Measurements from ENCODE around the gene FBXW8.

The FBXW8 gene

GRCh38 chr12:116955382-116956021 lies 44.8 kb downstream of the FBXW8 start:
- DNase-seq (ENCODE audit: low read depth, low spot score), result peak; percentile 14

GRCh38 chr12:116958402-116959197 lies 47.9 kb downstream of the FBXW8 start:
- DNase-seq (ENCODE audit: low read depth, low spot score), result peak; percentile 7

GRCh38 chr12:116959198-116959460 lies 48.4 kb downstream of the FBXW8 start:
- no peak for DNase-seq (ENCODE audit: low read depth, low spot score)

- peak; percentile 49 for DNase-seq (ENCODE audit: low read depth, low spot score)
These were observed 49.2 kb downstream of the FBXW8 start for GRCh38 chr12:116959845-116960514.

GRCh38 chr12:116962197-116962596 lies 51.4 kb downstream of the FBXW8 start:
- no peak for DNase-seq (ENCODE audit: low read depth, low spot score)

- DNase-seq (ENCODE audit: low read depth, low spot score), result no peak
These were observed 52.1 kb downstream of the FBXW8 start for GRCh38 chr12:116962783-116963356.

- no peak for DNase-seq (ENCODE audit: low read depth, low spot score)
These were observed 53.6 kb downstream of the FBXW8 start for GRCh38 chr12:116964054-116965050.

GRCh38 chr12:116968986-116969385 lies 58.2 kb downstream of the FBXW8 start:
- no peak for DNase-seq (ENCODE audit: low read depth, low spot score)

GRCh38 chr12:116969615-116970585 lies 59.1 kb downstream of the FBXW8 start:
- DNase-seq (ENCODE audit: low read depth, low spot score), result peak; percentile 61

- DNase-seq (ENCODE audit: low read depth, low spot score), result no peak
These were observed 60.5 kb downstream of the FBXW8 start for GRCh38 chr12:116971222-116971621.

- DNase-seq (ENCODE audit: low read depth, low spot score), result peak; percentile 37
These were observed 65.1 kb downstream of the FBXW8 start for GRCh38 chr12:116975779-116976393.

GRCh38 chr12:116977465-116978380 lies 67.0 kb downstream of the FBXW8 start:
- peak; percentile 74 for DNase-seq (ENCODE audit: low read depth, low spot score)

GRCh38 chr12:116978791-116979508 lies 68.2 kb downstream of the FBXW8 start:
- DNase-seq (ENCODE audit: low read depth, low spot score), result no peak

GRCh38 chr12:116980083-116980482 lies 69.3 kb downstream of the FBXW8 start:
- DNase-seq (ENCODE audit: low read depth, low spot score), result no peak

GRCh38 chr12:116982791-116983411 lies 72.2 kb downstream of the FBXW8 start:
- DNase-seq (ENCODE audit: low read depth, low spot score), result peak; percentile 89

- DNase-seq (ENCODE audit: low read depth, low spot score), result no peak
These were observed 73.3 kb downstream of the FBXW8 start for GRCh38 chr12:116984098-116984497.

- DNase-seq (ENCODE audit: low read depth, low spot score), result no peak
These were observed 79.6 kb downstream of the FBXW8 start for GRCh38 chr12:116990329-116990728.

Measured in astrocyte of the hippocampus (primary cell).